MM.1S (cell line): ENCODE data around the gene MAP3K7CL.

ENCODE experiments used
- DNase-seq: peaks from one replicate; pipeline ENCODE4 v3.0.0-alpha.2; 2015
- H2AFZ ChIP-seq: fragments of 300-600 bp; sonication (generic); 2 replicates; pipeline ENCODE4 v1.6.0; 2016; ENCODE audit warnings: antibody characterized with exemption, low read length
- H3F3A ChIP-seq: fragments of 300-600 bp; sonication (generic); 2 replicates; pipeline ENCODE4 v1.6.1; 2016; ENCODE audit warnings: mild to moderate bottlenecking, antibody characterized with exemption, low read length, moderate library complexity, mixed read lengths; ENCODE audit not compliant: insufficient read depth
- H3K27ac ChIP-seq: fragments of 300-600 bp; sonication (generic); 2 replicates; pipeline ENCODE4 v1.5.1; 2016; ENCODE audit warnings: mild to moderate bottlenecking, low read length
- H3K27me3 ChIP-seq: fragments of 300-600 bp; sonication (generic); replicated peaks from 2 replicates; pipeline ENCODE4 v1.6.0; 2016; ENCODE audit warnings: low read length; ENCODE audit not compliant: insufficient read depth
- H3K36me3 ChIP-seq: fragments of 300-600 bp; sonication (generic); replicated peaks from 2 replicates; pipeline ENCODE4 v1.6.1; 2016; ENCODE audit warnings: mild to moderate bottlenecking, low read length, mixed read lengths; ENCODE audit not compliant: insufficient read depth
- H3K4me1 ChIP-seq: fragments of 300-600 bp; sonication (generic); 2 replicates; pipeline ENCODE4 v1.6.1; 2016; ENCODE audit warnings: low read length, mixed read lengths
- H3K4me2 ChIP-seq: fragments of 300-600 bp; sonication (generic); 2 replicates; pipeline ENCODE4 v1.6.0; 2016; ENCODE audit warnings: low read depth, low read length
- H3K4me3 ChIP-seq: fragments of 300-600 bp; sonication (generic); 2 replicates; pipeline ENCODE4 v1.5.1; 2016; ENCODE audit warnings: low read length, mixed read lengths
- H3K79me2 ChIP-seq: fragments of 300-600 bp; sonication (generic); 2 replicates; pipeline ENCODE4 v1.6.1; 2016; ENCODE audit warnings: mixed run types, low read length, mixed read lengths
- H3K9ac ChIP-seq: fragments of 300-600 bp; sonication (generic); 2 replicates; pipeline ENCODE4 v1.6.1; 2016; ENCODE audit warnings: low read length, mixed read lengths
- H3K9me2 ChIP-seq: fragments of 300-600 bp; sonication (generic); replicated peaks from 2 replicates; pipeline ENCODE4 v1.6.1; 2016; ENCODE audit warnings: mild to moderate bottlenecking, low read length, mixed read lengths; ENCODE audit not compliant: insufficient read depth
- H3K9me3 ChIP-seq: fragments of 300-600 bp; sonication (generic); replicated peaks from 2 replicates; pipeline ENCODE4 v1.6.1; 2016; ENCODE audit warnings: mild to moderate bottlenecking, low read length, mixed read lengths; ENCODE audit not compliant: insufficient read depth
- H4K20me1 ChIP-seq: fragments of 300-600 bp; sonication (generic); 2 replicates; pipeline ENCODE4 v1.6.1; 2016; ENCODE audit warnings: mild to moderate bottlenecking, low read length, moderate library complexity, mixed read lengths; ENCODE audit not compliant: insufficient read depth
- CTCF ChIP-seq: fragments of 300-600 bp; sonication (generic); IDR thresholded peaks from 2 replicates; pipeline ENCODE4 v1.5.1; 2016; ENCODE audit warnings: antibody characterized with exemption, low read length, mixed read lengths
- EZH2 ChIP-seq: fragments of 300-600 bp; sonication (generic); optimal IDR thresholded peaks from 2 replicates; pipeline ENCODE3; 2017; ENCODE audit warnings: low read depth, mild to moderate bottlenecking, antibody characterized with exemption, low read length, mixed read lengths
- EZH2phosphoT487 ChIP-seq: fragments of 300-600 bp; sonication (generic); IDR thresholded peaks from 2 replicates; pipeline ENCODE4 v1.6.1; 2018; ENCODE audit warnings: antibody characterized with exemption, low read length

The MAP3K7CL gene

DNA sequence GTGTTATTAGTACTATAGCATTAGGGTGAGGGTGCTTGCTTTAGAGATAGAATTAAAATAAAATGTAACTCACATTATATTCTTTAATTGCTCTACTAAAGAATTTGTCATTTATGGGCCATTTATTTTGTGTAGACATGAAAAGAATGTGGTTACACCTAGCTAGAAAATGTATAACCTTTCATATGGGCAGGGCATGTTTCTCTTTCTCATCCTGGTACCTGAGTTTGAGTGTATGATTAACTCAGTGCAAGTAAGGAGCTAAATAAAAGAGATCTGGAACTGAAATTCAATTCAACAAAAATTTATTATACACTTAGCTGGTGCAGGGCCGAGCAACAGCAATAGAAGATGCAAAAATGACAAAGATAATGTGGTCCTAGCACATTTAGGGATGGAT lies 47.4 kb downstream of the MAP3K7CL start:
- TF ChIP-seq CTCF, result no peak
- TF ChIP-seq EZH2phosphoT487, result no peak
- TF ChIP-seq EZH2, result no peak
- H4K20me1 ChIP-seq, result no peaks in the 10 kb centered on the region
- DNase-seq, result no peak
- no peaks in the 10 kb centered on the region for H3F3A ChIP-seq
- no peak overlapping the region for H3K4me2 ChIP-seq
- no peaks in the 10 kb centered on the region for H3K9me2 ChIP-seq
- no peaks in the 10 kb centered on the region for H3K27me3 ChIP-seq
- no peaks in the 10 kb centered on the region for H3K4me1 ChIP-seq
- no peak overlapping the region for H2AFZ ChIP-seq
- H3K36me3 ChIP-seq, result no peaks in the 10 kb centered on the region
- no peaks in the 10 kb centered on the region for H3K79me2 ChIP-seq
- no peak overlapping the region for H3K27ac ChIP-seq
- no peak overlapping the region for H3K4me3 ChIP-seq
- no peaks in the 10 kb centered on the region for H3K9me3 ChIP-seq
- H3K9ac ChIP-seq, result no peak overlapping the region

GRCh38 chr21:29178926-29179325 lies 48.5 kb downstream of the MAP3K7CL start:
- H3K9ac ChIP-seq, result no peak overlapping the region
- no peaks in the 10 kb centered on the region for H3K9me3 ChIP-seq
- H3K27me3 ChIP-seq, result no peaks in the 10 kb centered on the region
- no peaks in the 10 kb centered on the region for H3F3A ChIP-seq
- no peak overlapping the region for H3K27ac ChIP-seq
- no peaks in the 10 kb centered on the region for H3K4me1 ChIP-seq
- H3K79me2 ChIP-seq, result no peaks in the 10 kb centered on the region
- no peak overlapping the region for H3K4me3 ChIP-seq
- H3K36me3 ChIP-seq, result no peaks in the 10 kb centered on the region
- no peak overlapping the region for H2AFZ ChIP-seq
- no peaks in the 10 kb centered on the region for H3K9me2 ChIP-seq
- DNase-seq, result no peak
- TF ChIP-seq EZH2, result no peak
- TF ChIP-seq EZH2phosphoT487, result no peak
- TF ChIP-seq CTCF, result no peak
- H4K20me1 ChIP-seq, result no peaks in the 10 kb centered on the region
- no peak overlapping the region for H3K4me2 ChIP-seq

- H2AFZ ChIP-seq, result no peak overlapping the region
- TF ChIP-seq EZH2 (no peak), CTCF (no peak), EZH2phosphoT487 (no peak)
- no peak overlapping the region for H3K4me3 ChIP-seq
- no peaks in the 10 kb centered on the region for H3F3A ChIP-seq
- no peaks in the 10 kb centered on the region for H3K9me2 ChIP-seq
- no peak overlapping the region for H3K4me2 ChIP-seq
- no peaks in the 10 kb centered on the region for H3K4me1 ChIP-seq
- no peak overlapping the region for H3K9ac ChIP-seq
- H3K27me3 ChIP-seq, result no peaks in the 10 kb centered on the region
- no peaks in the 10 kb centered on the region for H3K36me3 ChIP-seq
- H3K27ac ChIP-seq, result no peak overlapping the region
- DNase-seq, result no peak
- no peaks in the 10 kb centered on the region for H3K9me3 ChIP-seq
- no peaks in the 10 kb centered on the region for H3K79me2 ChIP-seq
- no peaks in the 10 kb centered on the region for H4K20me1 ChIP-seq
These were observed 49.1 kb downstream of the MAP3K7CL start for GRCh38 chr21:29179503-29179902.
